Measurements from ENCODE around the gene JAG2.

DNA sequence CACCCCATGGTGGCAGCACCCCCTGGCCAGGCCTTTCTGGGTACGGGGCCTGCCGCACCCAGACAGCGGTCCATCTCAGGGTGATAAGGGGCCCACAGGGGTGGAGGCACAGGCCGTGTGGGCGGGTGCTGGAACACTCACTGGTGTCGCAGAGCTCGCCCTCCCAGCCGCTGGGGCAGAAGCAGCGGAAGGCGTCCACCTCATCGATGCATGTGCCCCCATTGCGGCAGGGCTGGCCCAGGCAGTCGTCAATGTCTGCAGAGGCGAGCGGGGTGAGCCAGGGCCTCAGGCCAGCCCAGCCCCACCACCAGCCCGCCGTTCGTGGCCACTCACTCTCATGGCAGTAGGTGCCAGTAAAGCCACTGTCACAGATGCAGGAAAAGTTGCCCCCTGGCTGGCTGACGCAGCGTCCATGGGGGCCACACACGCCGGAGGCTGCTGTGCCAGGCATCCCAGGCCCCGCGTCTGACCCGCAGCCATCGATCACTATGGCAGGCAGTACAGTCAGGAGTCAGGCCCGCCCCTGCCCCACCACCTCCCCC, 19.9 kb downstream of the JAG2 start:
- TF ChIP-seq GATA2 (IDR thresholded peaks at IDR 0.05; ENCODE audit: low read depth, low read length) (no peak), GATA3 (IDR thresholded peaks at IDR 0.05; ENCODE audit: low read depth, low read length) (no peak)
